ENCODE measurements around the gene NFIX.
A peak's percentile ranks its signal among the peaks of the same experiment; 100 is the strongest.

GRCh38 chr19:13060964-13061927 is 66.0 kb downstream of the NFIX start:
- TF ChIP-seq POLR2A (IDR thresholded peaks at IDR 0.05) (peak; percentile 40), CTCF (IDR thresholded peaks at IDR 0.05) (peak; percentile 69 to 97 (median 94)), EP300 (IDR thresholded peaks at IDR 0.05) (no peak)

All from ovary (tissue), 3 donors.